Measurements from ENCODE around the gene BDKRB2. TPM values are rescaled to one million over a fixed set of nuclear protein-coding genes. Genes with fewer than 3 reads are reported as not detected.

Gene BDKRB2
- total RNA-seq, 4 donors from 2014 or later: 2.1 to 6.2 (median 2.8) TPM

DNA sequence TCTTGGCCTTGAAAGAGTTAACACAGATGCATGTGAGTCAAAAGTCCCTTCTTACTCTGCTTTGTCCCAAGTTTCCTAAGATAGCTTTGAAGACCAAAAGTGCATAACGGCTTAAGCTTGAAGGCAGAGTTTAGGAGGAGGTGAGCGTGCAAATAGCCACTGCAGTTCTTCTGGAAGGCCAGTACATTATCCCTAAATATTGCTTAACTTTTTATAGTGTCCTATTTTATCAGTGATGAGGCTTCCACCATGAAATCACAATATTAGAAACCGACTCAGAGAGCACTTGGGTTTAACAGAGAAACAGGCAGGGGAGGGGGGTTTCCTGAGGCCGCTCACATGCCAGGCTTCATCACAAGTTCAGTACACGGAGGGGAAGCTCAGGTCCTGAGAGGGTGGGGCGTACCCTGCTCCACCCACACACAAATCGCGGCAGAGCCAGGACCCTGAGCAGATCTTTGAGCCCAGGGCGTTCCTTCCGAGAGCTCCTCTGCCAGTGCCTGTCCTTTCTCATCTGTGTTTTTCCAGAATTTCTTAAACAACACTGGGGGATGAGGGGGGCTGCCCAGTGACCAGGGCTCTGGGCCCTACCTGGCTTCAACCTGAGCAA is 26.8 kb upstream of the BDKRB2 start:
- no peak for TF ChIP-seq CTCF (IDR thresholded peaks at IDR 0.05; ENCODE audit: low read depth)

- TF ChIP-seq CTCF (IDR thresholded peaks at IDR 0.05; ENCODE audit: low read depth): no peak
Observed at GRCh38 chr14:96178461-96179321, 25.9 kb upstream of the BDKRB2 start.

DNA sequence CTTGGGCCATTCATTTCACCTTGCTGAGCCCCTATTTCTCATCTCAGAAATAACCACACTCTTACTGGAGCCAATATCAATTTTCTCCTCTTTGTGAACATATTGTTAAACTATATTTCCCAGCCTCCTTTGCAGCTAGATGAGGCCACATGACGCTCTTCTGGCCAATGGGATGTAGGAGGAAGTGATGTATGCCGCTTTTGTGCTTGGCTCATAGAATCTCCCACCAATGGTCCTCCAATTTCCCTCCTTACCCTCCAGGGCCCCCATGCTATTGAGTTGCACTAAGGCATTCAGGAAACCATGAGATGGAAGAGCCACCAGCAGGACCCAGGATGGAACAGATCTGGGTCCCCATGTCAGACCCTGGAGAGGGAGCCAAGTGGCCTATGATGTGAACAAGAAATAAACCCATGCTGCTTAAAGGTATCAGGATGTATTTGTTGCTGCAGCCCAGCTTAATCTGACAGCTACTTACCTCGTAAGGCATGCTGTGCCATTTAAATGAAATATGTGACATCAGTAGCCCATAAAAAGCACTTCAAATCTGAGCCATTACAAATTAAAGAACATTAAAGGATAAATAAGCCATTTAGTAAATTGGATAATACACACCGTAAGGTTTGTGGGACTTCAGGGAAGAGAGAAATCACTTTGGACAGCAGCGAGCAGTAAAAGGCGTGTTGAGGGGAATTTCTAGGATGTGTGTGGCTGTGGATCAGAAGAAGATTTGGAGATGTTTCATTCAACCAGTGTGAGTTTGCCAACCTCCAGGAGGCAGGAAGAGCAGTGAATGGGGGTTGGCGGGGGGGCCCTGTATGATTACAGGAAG is 24.4 kb upstream of the BDKRB2 start:
- TF ChIP-seq CTCF (IDR thresholded peaks at IDR 0.05; ENCODE audit: low read depth): no peak

DNA sequence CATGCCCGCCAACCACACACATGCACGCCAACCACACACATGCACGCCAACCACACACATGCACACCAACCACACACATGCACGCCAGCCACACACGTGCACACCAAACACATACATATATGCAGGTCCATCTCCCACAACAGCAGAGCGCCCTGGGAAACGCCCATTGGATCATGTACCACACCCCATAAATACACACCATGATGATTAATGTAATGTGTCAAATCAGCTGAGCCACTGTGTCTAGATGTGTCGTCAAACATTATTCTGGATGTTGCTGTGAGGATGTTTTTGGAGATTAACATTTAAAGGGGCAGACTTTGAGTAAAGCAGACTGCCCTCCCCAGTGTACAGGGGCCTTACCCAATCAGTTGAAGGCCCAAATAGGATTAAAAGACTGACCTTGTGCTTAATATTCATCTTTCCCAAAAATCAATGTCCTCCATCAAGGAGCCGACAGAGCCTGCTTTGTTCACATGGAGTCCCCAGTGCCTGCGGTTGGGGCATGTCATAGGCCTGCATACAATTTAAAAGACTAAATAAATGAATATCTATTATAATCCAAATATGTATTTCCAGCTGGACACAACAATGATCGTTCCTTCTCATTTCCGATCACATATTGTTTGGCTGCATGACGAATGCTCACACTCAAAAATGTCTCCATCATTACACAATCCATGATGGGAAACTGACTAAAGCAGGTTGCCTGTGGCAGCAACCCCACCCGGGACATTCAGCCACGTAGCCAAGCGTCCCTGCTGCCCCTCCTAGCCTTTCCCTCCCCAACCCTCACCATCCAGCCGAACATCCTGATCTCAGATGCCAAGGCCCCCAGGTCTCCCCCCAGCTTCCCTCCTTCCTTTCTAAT is 23.2 kb upstream of the BDKRB2 start:
- no peak for TF ChIP-seq CTCF (IDR thresholded peaks at IDR 0.05; ENCODE audit: low read depth)

DNA sequence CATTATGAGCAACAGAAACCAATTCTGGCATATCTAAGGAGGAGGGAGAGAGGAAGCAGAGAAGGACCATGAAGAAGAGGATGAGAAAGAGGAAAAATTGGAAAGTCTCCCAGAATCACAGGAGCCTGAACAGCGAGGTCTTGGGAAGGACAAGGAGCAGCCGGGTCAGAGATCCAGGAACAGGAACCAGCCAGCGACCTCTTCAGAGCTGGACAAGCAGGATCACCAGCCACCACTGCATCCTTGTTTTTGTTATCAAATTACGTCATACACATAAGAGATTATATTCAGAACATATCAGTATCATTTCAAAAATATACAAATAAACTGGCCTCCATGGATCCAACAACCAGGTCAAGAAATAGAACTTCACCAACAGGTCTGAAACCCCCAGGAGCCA is 22.1 kb upstream of the BDKRB2 start:
- no peak for TF ChIP-seq CTCF (IDR thresholded peaks at IDR 0.05; ENCODE audit: low read depth)

GRCh38 chr14:96184737-96185136 is 19.9 kb upstream of the BDKRB2 start:
- no peak for TF ChIP-seq CTCF (IDR thresholded peaks at IDR 0.05; ENCODE audit: low read depth)
